ENCODE data around the gene AGPAT3. TPM values are rescaled to one million over a fixed set of nuclear protein-coding genes. Genes with fewer than 3 reads are reported as not detected.

AGPAT3 gene
- total RNA-seq, 2 experiments from 2014 or later = 94.3 to 101 TPM

GRCh38 chr21:43981151-43981870 lies 116.3 kb downstream of the AGPAT3 start:
- CTCF ChIA-PET = no interaction called here
- ATAC-seq = no peak
- Mint-ChIP-seq H3K27me3 (no peaks in the 10 kb centered on the region), H3K36me3 (peaks cover 5% of the 10 kb centered on the region), H3K27ac (no peak overlapping the region), H3K4me1 (peaks cover 13% of the 10 kb centered on the region), H3K9me3 (ENCODE audit: low read depth) (no peaks in the 10 kb centered on the region), H3K4me3 (no peak overlapping the region)
- no peak for DNase-seq

DNA sequence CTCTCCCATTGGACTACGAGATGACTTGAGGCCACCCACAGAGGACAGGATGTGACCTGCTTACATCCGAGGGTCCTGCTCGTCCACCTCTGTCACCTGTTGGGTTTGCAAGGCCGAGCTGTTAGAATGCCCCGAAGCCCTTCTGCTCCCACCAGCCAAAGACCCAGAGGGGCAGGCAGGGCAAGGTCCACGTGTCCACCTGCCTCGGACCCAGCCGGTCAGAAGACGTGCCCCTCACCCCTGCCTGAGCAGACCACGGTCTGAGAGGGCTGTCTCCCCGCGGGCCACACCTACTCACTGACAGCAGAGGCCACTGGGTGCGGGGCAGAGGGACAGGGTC lies 116.8 kb downstream of the AGPAT3 start:
- Mint-ChIP-seq H3K27me3 (peaks cover 5% of the 10 kb centered on the region), H3K4me3 (no peak overlapping the region), H3K27ac (no peak overlapping the region), H3K9me3 (ENCODE audit: low read depth) (no peaks in the 10 kb centered on the region), H3K36me3 (peaks cover 5% of the 10 kb centered on the region), H3K4me1 (peaks cover 13% of the 10 kb centered on the region)
- CTCF ChIA-PET = no interaction called here
- DNase-seq (no peak), ATAC-seq (no peak)

GRCh38 chr21:43982489-43983078 lies 117.6 kb downstream of the AGPAT3 start:
- H3K4me3 Mint-ChIP-seq = no peak overlapping the region
- H3K27ac Mint-ChIP-seq = no peak overlapping the region
- no peak for DNase-seq
- peaks cover 11% of the 10 kb centered on the region for H3K4me1 Mint-ChIP-seq
- H3K27me3 Mint-ChIP-seq = peaks cover 5% of the 10 kb centered on the region
- CTCF ChIA-PET = no interaction called here
- no peak for ATAC-seq
- H3K9me3 Mint-ChIP-seq (ENCODE audit: low read depth) = no peaks in the 10 kb centered on the region
- H3K36me3 Mint-ChIP-seq = peaks cover 5% of the 10 kb centered on the region

GRCh38 chr21:43983390-43983789 lies 118.4 kb downstream of the AGPAT3 start:
- ATAC-seq = no peak
- DNase-seq = no peak
- Mint-ChIP-seq H3K4me1 (peaks cover 11% of the 10 kb centered on the region), H3K4me3 (no peak overlapping the region), H3K27ac (no peak overlapping the region), H3K9me3 (ENCODE audit: low read depth) (no peaks in the 10 kb centered on the region), H3K27me3 (peaks cover 5% of the 10 kb centered on the region), H3K36me3 (peaks cover 4% of the 10 kb centered on the region)
- CTCF ChIA-PET = no interaction called here

DNA sequence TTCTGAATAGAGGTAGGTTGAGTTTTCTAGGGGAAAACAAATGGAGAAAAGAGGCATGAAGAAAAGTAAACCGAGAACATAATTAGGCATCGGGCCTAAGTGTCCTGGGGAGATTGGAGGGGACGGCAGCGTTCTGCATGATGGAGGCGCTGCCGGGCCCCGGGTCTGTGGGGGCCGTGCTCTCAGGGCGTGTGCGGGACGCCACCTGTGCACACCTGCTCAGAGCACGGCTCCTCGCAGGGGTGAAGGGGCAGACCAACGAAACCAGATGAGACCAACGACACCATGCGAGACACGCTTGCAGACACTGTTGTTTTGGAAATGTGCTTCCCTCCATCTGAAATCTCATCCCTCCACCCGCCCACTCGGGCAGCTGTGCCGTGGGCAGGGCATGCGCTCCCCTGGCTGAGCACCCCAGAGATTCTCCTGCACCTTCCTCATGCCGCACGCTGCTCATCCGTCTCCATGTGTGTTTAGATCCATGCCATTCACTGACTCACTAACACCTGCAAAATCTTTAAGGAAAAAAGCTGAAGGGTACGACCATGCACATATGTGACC lies 118.9 kb downstream of the AGPAT3 start:
- H3K27me3 Mint-ChIP-seq = peaks cover 5% of the 10 kb centered on the region
- ATAC-seq (no peak), DNase-seq (no peak)
- H3K4me1 Mint-ChIP-seq = peaks cover 11% of the 10 kb centered on the region
- CTCF ChIA-PET = interaction anchor here (0.8 to 1.2 kb wide), 2 partner anchors 8 to 173 kb away, joined by 3 to 5 read pairs; no protein-coding TSS in a partner anchor
- H3K36me3 Mint-ChIP-seq = no peaks in the 10 kb centered on the region
- H3K27ac Mint-ChIP-seq = no peak overlapping the region
- no peaks in the 10 kb centered on the region for H3K9me3 Mint-ChIP-seq (ENCODE audit: low read depth)
- no peak overlapping the region for H3K4me3 Mint-ChIP-seq

DNA sequence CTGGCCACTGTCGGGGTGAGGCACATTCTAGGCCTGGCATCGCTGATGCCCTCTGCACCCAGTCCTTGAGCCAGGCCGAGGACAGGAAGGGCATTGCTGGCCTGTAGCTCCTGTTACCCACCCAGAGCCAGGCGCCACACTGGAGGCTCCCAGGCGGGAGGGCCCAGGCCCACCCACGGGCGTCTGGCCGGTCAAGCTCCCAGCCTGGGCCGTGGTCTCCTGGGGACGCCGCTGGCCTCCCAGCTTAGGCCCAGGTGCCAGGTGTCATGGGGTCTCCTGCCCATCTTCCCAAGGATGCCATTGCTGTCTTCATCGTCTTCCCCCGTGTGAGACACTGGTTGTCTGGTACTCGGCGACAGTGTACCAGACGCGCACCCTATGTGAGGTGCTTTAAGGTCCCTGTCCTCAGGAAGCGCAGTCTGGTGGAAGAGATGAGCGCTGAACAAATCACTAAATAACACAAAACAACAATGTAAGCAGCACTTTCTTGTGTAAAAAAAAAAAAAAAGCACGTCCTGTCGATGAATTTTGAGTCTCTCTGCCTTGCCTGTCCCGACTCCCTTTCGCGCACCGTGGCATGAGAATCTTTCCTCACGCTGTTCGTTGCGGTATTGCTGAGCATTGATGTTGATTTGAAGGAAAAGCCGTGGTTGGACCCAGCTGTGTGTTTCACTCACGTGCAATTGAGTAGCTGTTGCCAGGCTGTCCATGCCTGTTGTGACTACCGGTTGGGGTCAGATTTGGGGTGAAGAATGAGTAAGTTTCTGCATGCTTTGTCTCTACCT lies 120.1 kb downstream of the AGPAT3 start:
- CTCF ChIA-PET = interaction anchor here (0.8 to 1.2 kb wide), 2 partner anchors 9 to 174 kb away, joined by 3 to 5 read pairs; no protein-coding TSS in a partner anchor
- ATAC-seq (no peak), DNase-seq (no peak)
- Mint-ChIP-seq H3K27ac (no peak overlapping the region), H3K4me1 (peaks cover 11% of the 10 kb centered on the region), H3K27me3 (peaks cover 5% of the 10 kb centered on the region), H3K4me3 (no peak overlapping the region), H3K9me3 (ENCODE audit: low read depth) (no peaks in the 10 kb centered on the region), H3K36me3 (no peaks in the 10 kb centered on the region)

DNA sequence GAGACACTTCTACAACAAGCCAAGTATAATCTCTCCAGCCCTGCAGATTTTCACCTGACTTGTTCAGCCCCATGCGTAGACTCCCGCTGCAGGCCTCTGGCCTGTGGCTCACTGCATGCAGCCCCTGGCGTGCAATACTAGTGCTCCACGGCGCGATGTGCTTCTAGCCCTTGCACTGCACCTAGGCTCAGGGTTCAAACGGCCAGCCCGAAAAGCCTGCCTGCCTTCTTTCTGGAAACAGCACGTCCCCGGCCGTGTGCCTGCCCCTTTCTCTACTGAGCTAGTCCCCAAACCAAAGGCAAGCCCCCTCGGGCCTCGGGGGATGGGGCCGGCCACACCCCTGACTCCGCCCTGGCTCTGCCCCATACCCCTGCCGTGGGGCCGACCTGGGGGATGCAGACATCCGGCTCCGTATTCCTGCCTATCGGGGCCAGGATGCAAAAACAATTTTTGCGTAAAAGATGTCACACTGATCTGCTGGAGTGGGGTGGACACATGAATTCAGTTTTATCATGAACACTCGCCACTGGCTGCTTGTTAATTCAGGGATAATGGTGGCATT lies 120.7 kb downstream of the AGPAT3 start:
- CTCF ChIA-PET = no interaction called here
- Mint-ChIP-seq H3K4me1 (peaks cover 11% of the 10 kb centered on the region), H3K27ac (no peak overlapping the region), H3K9me3 (ENCODE audit: low read depth) (no peaks in the 10 kb centered on the region), H3K27me3 (peaks cover 5% of the 10 kb centered on the region), H3K4me3 (no peak overlapping the region), H3K36me3 (no peaks in the 10 kb centered on the region)
- ATAC-seq = no peak
- no peak for DNase-seq

- no peak overlapping the region for H3K27ac Mint-ChIP-seq
- H3K36me3 Mint-ChIP-seq = no peaks in the 10 kb centered on the region
- peaks cover 11% of the 10 kb centered on the region for H3K4me1 Mint-ChIP-seq
- CTCF ChIA-PET = no interaction called here
- H3K4me3 Mint-ChIP-seq = no peak overlapping the region
- H3K9me3 Mint-ChIP-seq (ENCODE audit: low read depth) = no peaks in the 10 kb centered on the region
- ATAC-seq (no peak), DNase-seq (no peak)
- peaks cover 5% of the 10 kb centered on the region for H3K27me3 Mint-ChIP-seq
These were observed 121.8 kb downstream of the AGPAT3 start for GRCh38 chr21:43986544-43987451.

DNA sequence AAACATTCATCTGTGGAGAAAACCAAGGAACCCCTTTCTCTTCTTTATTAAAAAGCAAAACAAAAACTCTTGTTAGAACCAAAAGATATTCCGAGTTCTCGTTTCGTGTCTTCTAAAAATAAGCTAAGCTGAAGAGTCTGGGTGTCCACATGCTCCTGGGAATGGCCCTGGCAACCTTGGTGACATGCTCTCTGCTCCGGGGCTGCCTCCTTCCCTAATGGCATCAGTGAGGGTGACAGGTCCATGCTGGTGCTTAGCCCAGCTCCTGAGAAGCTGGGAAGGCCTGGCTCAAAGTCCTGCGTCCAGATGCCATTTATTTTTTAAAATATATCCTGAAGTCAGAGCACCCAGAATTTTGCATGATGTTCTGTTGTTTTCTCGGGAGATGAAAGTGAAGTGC lies 122.5 kb downstream of the AGPAT3 start:
- no peaks in the 10 kb centered on the region for H3K9me3 Mint-ChIP-seq (ENCODE audit: low read depth)
- no peak for DNase-seq
- CTCF ChIA-PET = no interaction called here
- H3K4me1 Mint-ChIP-seq = peaks cover 11% of the 10 kb centered on the region
- no peak overlapping the region for H3K27ac Mint-ChIP-seq
- no peak overlapping the region for H3K4me3 Mint-ChIP-seq
- H3K27me3 Mint-ChIP-seq = peaks cover 5% of the 10 kb centered on the region
- H3K36me3 Mint-ChIP-seq = no peaks in the 10 kb centered on the region
- ATAC-seq = no peak

- H3K4me1 Mint-ChIP-seq = peaks cover 10% of the 10 kb centered on the region
- DNase-seq (no peak), ATAC-seq (no peak)
- H3K9me3 Mint-ChIP-seq (ENCODE audit: low read depth) = no peaks in the 10 kb centered on the region
- CTCF ChIA-PET = no interaction called here
- no peaks in the 10 kb centered on the region for H3K36me3 Mint-ChIP-seq
- H3K4me3 Mint-ChIP-seq = no peak overlapping the region
- no peak overlapping the region for H3K27ac Mint-ChIP-seq
- peaks cover 5% of the 10 kb centered on the region for H3K27me3 Mint-ChIP-seq
These were observed 123.0 kb downstream of the AGPAT3 start for GRCh38 chr21:43988016-43988415.

- Mint-ChIP-seq H3K4me3 (no peak overlapping the region), H3K36me3 (no peaks in the 10 kb centered on the region), H3K9me3 (ENCODE audit: low read depth) (no peaks in the 10 kb centered on the region), H3K4me1 (peaks cover 10% of the 10 kb centered on the region), H3K27me3 (peaks cover 7% of the 10 kb centered on the region), H3K27ac (no peak overlapping the region)
- CTCF ChIA-PET = no interaction called here
- no peak for DNase-seq
- no peak for ATAC-seq
These were observed 123.6 kb downstream of the AGPAT3 start for GRCh38 chr21:43988506-43989230.

DNA sequence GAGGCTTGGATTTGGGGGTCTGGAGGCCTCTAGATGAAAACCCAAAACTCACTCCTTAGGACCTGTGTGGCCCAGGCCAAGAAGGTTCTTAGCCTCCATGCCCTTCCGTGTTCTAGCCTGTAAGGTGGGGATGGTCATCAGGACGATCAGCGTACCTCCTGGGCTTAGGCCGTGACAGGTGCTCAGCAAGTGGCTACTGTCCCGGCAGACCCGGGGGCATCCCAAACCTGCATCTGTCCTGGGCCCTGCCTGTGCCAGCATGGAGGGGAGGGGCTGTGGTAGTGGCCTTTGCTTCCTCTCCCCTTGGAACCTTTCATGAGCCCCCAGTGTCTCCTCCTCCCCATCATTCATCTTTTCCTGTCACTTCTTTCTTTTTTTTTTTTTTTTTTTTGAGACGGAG lies 124.4 kb downstream of the AGPAT3 start:
- H3K9me3 Mint-ChIP-seq (ENCODE audit: low read depth) = no peaks in the 10 kb centered on the region
- DNase-seq (no peak), ATAC-seq (no peak)
- peaks cover 7% of the 10 kb centered on the region for H3K27me3 Mint-ChIP-seq
- H3K4me3 Mint-ChIP-seq = no peak overlapping the region
- no peak overlapping the region for H3K27ac Mint-ChIP-seq
- H3K4me1 Mint-ChIP-seq = peaks cover 10% of the 10 kb centered on the region
- no peaks in the 10 kb centered on the region for H3K36me3 Mint-ChIP-seq
- CTCF ChIA-PET = no interaction called here

Measured in activated CD8-positive, alpha-beta memory T cell treated with anti-CD3 and anti-CD28 coated beads, Interleukin-2, amount 10 ng/mL, durations not matched to agents 7 days and 5 days (primary cell).